NCI-H226 (cell line): ENCODE measurements around the gene TMEM108.
"Not testable (repeated sequence)": the region's sequence is repeated elsewhere in the genome, so short reads cannot be mapped to it uniquely, and the experiment has no call there.

Source experiments
- DNase-seq: peaks from one replicate; pipeline ENCODE4 v3.0.0-alpha.2; 2015

The TMEM108 gene

DNA sequence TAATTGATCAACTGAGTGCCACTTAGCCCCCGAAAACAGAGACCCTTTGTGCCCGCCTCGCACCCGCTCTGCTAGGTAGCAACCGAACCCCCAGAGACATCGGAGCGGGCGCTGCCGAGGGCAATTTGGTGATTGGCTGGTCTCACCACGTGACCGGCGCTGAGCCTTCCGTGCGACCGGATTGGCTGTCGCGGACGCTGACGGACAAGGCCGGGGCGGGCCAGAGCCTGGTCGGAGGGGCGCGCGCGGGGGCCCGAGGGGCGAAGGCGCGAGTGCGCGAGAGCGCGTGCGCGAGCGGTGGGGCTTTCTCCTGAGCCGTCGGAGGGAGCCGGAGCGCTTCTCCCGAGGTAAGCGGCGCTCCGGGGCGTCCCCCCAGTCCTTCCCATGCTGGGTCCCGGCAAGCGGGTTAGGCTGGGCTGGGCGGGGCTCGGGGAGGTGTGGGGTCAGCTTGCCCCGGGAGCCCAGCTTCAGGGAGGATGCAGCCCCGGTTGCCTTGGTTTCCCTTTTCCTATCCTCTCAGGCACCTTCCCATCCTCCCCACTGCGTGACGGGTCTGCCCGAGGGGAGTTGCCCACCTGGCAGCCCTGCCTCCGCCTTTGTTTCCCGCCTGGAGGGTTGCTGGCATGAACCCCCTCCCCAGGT, at the start of gene TMEM108:
Gene TMEM108 (plus strand): TSS at position 303 of the 642 bp plus-strand sequence.
- no peak for DNase-seq

DNA sequence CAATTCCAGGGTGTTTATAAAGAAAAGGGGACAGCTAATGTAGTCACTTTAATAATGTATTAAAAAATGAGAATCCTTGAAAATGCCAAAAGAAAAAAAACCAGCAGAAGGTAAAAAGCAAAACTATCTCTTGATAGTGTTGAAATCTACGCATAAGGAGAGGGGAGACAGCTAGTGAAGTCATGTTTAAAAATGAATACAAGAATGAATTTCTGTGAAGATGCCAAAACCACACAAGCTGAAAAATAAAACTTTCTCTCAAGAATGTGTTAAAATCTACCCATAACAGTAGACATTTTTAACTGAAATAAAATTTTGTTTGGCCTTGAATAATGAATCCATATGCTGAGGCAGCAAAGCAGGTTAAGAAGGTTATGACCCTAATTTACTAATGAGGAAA, 42.2 kb upstream of the TMEM108 start:
- DNase-seq = no peak

DNA sequence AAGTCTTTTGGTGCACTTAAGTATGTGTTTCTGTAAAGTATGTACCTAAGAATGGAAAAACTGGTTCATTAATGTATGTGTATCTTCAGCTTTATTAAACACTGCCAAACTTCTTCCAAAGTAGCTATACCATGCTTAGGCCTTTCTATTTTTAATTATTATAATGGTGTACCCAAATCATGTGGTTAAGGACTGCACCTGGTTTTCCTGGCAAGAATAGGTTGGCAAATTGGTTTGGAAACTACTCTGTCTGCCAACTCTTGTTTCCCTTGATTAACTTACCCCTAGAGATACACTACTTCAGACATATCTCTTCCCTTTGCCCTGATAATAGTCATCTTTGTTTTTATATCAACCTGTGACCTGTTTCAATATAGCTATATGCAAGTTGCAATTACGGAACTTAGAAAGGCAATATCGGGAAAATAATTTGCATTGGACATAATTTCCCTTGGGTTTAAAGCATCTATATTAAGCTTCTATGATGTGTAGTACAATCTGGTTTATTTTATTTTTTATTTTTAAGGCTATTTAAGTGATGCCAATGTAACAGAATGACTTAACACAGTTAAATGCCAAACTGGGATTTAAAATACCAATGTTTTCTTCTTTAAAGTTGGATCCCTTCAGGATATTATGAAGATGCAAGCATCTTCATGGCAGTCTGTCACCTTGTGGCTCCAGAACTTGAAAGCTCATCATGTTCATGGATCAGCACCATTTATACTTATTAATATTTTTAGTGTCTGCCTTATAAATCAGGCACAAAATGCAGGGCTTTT, 40.6 kb upstream of the TMEM108 start:
- no peak for DNase-seq

DNA sequence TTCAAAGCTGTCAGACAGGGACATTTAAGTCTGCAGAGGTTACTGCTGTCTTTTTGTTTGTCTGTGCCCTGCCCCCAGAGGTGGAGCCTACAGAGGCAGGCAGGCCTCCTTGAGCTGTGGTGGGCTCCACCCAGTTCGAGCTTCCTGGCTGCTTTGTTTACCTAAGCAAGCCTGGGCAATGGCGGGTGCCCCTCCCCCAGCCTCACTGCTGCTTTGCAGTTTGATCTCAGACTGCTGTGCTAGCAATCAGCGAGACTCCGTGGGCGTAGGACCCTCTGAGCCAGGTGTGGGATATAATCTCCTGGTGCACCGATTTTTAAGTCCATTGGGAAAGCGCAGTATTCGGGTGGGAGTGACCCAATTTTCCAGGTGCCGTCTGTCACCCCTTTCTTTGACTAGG, 33.2 kb upstream of the TMEM108 start:
- DNase-seq = not testable (repeated sequence)

DNA sequence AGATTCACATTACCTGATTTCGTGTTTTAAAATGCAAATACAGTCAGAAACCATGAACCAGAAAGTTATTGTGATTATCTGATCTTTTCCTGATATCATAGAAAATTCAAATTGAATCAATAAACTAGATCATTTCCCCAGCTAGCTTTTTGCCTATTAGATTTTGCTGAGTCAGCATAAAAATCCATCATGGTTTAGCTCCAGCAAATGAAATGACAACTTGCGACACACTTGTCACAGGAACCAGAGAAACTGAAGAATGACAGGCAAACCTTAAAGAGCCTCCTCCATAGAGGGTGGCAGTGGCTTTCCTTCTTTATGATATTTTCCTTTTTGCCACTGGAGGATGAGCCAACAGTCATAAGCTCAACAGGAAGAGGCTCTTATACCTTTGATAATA, 30.6 kb upstream of the TMEM108 start:
- DNase-seq = no peak

DNA sequence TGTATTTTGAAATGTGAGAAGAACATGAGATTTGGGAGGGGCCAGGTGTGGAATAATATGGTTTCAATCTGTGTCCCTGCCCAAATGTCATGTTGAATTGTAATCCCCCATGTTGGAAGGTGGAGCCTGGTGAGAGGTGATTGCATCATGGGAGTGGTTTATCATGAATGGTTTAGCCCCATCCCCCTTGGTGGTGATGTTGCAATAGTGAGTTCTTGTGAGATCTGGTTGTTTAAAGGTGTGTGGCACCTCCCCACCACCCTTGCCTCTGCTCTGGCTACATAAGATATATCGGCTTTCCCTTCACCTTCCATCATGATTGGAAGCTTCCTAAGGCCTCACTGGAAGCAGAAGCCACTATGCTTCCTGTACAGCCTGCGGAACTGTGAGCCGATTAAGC, 23.9 kb upstream of the TMEM108 start:
- DNase-seq = no peak

DNA sequence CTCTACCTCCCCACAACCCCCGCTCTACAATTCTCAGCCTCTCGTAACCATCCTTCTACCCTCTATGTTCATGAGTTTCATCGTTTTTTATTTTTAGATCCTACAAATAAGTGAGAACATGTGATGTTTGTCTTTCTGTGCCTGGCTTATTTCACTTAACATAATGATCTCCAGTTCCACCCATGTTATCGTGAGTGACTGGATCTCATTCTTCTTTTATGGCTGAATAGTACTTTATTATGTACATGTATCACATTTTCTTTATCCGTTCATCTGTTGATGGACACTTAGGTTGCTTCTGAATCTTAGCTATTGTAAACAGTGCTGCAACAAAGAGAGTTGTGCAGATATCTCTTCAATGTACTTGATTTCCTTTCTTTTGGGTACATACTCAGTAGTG, 22.6 kb upstream of the TMEM108 start:
- not testable (repeated sequence) for DNase-seq

DNA sequence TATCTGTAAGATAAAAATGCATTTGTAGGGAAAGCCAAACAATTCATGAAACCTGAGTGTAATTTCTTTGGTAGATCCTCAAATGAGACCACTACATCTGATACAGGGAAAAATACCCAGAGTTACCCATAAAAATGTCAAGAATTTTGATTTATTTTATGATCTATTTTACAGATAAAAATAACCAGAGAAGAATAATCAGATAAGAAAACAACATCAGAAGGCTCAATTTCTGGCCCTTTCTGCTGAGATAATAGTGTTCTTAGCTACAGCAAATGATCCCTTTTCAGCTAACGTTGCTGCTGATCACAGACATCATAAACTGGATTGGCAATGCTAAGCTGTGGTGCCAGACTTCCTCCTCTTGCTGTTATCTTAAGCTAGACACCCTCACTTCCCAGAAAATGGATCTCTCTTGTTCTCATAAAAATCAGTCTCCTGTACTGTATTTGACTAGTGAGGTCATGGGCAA, 21.3 kb upstream of the TMEM108 start:
- DNase-seq = no peak

DNA sequence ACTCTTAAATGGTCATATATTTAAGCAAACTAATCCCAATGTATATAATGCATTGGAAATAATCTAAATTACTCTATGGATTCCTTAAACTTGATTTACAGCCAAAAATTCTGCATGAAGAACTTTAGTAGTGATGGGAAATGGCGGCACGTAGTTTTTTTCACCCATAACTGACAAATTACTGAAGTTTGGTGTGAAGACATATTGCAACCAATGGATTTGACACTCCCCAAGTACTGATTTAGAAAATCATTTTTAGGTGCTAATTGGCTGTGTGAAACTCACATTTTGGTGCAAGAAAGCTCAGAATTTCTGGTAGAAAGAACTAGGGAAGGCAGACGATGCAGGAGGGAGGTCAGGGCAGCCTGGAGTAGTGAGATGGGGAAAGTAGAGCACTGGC, 19.3 kb upstream of the TMEM108 start:
- DNase-seq = no peak

DNA sequence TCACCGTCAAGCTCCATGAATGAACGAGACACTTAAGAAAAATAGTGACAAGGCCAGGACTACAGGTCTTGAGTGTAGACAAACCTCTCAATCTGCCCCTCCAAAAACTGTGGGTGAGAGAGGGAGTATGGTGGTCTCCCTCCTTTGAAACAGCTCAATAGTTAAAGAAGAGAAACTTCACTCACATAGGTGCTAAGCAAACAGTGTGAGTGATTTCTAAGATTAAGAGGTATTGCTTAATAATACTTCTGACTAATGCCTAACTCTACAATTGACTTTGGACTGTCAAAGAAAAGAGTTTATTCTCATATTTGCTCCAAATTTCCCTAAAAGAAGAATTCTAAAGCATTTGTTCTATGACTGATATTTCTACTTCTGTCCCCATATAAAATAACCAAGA, 17.0 kb upstream of the TMEM108 start:
- DNase-seq = no peak

DNA sequence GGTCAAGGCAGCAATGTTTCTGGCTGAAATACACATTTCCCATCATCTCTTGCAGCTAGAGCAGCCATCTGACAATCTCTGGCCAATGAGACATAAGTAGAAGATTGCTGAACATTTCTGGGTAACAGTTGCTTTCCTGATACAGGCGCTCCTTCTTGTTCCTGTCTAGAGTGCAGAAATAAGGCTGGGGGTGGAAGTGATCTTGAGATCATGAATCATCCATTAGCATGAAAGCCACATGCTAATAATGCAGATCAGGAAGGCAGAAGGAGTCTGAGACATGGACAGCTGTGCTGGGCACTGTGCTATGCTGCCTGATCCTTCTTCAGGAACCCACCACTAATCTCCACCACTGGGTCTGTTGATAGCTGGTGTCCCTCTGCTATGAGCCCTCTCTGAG, 14.8 kb upstream of the TMEM108 start:
- DNase-seq = no peak

DNA sequence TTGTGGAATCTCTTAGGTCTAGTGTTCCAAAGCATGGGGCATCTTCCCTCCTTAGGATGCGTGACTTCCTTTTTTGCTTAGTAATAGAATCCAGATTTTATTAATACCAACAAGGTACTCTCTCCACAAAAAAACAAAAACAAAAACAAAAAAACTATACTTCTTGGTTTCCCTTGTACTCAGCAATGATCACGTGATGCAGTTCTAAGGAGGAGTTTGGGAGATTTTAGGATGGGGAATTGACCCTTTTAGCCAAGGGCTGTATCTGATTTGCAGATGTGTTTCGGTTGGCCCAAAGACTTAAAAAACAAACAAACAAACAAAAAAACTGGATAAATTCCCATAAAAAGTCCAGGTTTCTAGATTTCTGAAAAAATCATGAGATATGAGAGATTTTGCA, 12.6 kb upstream of the TMEM108 start:
- no peak for DNase-seq

DNA sequence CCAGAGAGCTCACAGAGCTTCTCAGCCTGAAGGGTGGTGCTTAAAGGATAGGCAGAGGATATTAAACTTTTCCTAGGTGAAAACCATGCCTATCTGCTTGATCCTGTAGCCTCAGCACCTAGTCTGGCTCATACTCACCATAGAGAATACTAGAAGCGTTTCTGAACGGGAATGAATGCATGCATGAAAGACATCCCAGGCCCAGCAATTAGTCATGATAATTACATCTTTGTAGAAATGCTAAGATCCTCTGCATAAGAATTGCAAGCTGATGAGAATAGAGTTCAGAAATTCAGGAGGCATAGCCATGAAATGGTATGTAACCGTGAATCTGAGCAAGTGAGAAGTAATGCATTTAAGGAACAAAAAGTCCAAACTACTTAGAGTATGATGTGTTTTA, 5.9 kb upstream of the TMEM108 start:
- no peak for DNase-seq

DNA sequence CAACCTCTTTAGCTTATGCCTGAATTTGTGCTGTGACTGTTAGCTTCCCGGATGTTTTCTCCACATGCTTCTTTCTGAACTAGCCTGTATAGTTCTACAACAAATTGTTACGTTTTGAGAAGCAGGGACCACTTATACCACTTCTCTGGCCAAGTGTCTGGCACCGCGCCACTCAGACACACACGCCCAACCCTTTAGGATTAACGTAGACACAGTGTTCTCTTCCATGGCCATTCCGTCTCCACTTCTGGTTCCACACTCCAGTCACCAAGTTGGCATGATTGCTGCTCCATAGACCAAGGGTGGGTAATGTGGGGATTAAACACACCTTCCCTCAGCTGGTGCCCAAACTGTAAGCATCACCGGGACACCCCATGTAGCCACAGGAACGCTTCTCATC, 755 bp upstream of the TMEM108 start:
- DNase-seq = no peak

DNA sequence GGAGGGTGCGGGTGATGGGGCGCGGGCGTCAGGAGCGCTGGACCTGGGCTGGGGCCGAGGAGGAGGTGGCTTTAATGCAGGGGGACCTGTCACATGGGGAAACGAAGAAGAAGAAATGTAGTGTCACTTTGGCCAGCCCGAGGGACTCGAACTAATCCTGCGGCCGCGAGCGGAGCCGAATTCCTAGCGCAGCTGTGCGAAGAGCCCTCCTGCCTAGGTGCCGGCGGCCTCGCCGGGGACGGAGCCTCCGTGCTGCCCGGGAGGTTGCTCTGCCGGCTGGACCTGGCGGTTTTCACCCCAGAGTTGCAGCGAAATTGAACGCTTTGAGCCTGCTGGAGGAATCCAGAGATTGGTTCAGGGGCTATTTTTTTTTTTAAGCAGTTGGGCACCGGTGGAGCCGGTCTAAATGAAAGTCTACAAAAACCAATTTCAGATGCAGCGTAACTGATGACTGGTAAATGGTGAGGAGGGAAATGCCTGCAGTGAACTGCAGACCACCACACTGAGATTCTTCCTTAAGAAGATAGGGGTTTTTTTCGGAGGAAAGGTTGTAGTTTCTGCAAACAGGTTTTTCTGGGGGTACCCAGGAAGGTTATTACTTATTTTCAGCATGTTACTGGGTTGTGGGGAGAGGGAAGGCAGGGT, 662 bp downstream of the TMEM108 start:
- DNase-seq = no peak

DNA sequence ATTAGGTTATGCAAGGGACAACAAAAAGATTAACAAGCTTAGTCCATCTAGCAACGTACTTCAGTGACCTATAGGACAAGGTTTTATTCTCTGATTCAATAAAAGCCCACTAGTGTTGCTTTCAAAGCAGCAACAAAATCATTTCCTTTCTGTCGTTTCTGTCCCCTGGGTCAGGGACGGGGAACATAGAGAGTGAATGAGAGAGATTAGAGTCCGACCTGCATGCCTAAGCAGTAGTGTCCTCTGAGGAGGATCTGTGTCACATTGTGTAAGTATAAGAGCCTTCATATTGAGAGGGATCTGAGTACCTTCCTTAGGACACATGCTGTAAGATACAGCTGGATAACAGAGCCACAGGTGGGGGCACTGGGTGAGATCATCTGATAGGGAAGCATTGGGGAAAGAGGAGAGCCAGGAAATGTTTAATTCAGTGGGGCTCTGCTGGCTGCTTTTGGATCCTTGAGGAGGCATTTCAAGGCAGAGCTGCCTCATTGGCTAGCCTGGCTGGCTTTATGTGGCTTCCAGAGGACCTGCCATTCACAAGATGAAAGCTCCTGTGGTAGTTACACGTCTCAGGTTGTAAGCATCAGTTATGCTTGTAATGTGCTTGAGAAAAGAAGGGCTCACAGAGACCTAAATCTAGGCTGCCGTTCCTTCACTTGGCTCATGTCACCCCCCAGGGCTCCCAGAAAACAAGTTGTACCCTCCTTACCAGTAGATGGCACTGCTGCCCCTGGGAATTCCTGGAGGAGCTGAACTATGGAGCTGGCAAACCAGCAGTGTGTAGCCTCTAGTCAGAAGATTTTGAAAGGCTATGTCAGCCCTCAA, 2.7 kb downstream of the TMEM108 start:
- DNase-seq = peak; percentile 29

DNA sequence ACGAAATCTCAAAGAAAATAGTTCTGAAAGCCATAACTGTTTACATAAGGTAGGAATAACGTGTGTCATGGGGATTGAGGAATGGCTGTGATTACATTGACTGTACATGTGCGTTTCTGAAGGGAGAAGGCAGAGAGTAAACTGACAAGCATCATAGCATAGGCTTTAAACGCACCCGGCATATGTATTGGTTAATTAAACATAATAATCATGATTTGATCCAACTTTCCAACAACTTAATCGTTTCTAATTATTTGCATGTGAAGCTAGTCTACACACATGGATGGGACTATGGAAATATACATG, 3.3 kb downstream of the TMEM108 start:
- no peak for DNase-seq

DNA sequence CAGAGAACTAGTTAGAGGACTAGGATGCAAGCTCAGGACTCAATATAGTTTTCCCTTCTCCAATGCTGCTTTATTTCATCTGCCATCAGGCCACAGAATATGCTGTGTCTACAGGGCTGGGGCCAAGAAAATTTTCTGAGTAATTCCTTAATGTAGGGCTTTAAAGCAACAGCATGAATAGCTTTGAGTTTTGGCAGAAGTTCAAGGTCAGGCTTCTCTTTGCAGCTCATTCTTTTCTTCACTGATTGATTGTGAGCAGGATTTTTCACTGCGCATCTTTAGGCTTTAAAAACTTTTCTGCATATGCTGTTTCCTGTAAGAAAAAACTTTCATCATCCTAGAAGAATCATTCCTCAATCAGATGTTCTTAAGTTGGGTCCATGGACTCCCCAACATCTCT, 4.6 kb downstream of the TMEM108 start:
- no peak for DNase-seq

DNA sequence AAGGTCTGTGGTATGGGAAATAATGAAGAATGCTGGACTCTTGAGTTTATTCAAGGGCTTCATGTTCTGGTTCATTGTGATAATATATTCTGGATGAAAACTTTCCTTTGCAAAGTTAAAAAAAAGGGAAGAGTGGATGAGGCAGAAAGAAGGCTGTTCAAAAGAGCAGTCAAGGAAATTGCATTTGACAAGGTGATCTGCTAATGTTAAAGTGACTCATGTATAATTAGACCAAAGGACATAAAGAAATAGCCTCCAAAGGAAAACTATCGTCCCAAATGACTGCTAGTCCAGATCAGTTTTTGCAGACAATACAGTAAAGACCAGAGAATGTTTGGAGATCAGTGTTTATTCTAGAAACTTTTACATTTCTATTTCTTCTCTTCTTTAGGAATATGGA, 9.8 kb downstream of the TMEM108 start:
- DNase-seq = no peak

DNA sequence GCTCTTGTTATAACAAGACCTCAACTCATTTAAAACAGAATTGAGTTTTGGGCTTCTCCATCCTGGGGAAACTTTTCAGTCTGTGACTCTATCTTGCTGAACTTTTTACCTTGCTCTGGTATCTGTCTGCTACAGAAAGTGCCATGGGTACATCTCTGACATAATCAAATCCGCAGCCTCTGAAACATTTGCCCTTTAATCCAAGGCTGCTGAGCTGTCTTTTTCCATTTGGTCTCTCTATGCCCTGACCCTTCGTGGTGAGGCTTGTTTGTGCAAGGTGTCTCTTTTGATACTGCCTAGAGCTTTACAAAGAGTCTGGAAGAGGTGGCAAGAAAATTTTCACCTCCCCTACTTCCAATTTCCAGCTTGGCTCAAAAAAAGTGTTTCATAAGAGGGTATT, 11.3 kb downstream of the TMEM108 start:
- no peak for DNase-seq

DNA sequence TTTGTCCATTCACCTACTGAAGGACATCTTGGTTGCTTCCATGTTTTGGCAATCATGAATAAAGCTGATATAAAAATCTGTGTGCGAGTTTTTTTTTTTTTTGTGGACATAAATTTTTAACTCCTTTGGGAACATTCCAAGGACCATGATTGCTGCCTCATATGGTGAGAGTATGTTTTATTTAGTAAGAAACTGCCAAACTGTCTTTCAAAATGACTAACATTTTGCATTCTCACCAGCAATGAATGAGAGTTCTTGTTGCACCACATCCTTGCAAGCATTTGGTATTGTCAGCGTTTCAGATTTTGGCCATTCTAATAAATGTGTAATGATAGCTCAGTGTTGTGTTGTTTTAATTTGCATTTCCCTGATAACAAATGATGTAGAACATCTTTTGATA, 12.7 kb downstream of the TMEM108 start:
- DNase-seq = no peak

DNA sequence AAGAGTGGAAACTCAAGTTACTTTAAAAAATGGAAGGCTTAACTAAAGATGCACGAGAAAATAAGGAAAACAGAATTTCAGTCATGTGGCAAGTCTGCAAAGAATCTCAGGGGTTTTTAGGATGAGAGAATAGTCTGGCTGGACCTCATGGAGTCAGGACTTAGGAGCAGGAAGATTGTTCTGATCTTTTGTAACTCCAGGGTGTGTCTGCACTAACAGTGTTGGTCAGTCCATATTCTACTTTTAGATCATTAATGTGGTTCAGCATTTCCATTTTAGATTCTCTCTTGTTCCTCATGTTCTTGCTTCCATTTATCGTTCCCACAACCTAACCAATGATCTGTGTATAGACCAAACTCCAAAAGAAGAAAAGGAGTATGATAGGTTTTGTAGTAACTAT, 15.3 kb downstream of the TMEM108 start:
- no peak for DNase-seq

DNA sequence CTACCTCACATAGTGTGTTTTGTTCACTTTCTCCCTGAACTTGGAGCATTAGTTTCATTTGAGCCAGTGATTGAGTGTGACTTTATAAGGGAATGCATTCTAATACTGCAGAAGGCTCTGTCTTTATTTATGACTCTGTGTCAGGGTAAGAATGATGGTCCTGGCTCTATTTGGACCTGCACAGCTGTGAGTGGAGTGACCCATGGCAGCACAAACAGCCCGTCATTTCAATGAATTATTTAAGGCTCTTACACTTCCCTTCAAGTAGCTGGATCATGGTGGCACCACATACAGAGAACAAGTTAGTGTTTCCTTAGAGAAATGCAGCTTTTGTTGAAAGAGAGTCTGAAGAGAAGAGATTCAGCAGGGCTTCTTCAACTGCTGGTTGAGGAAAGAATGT, 16.4 kb downstream of the TMEM108 start:
- DNase-seq = no peak

DNA sequence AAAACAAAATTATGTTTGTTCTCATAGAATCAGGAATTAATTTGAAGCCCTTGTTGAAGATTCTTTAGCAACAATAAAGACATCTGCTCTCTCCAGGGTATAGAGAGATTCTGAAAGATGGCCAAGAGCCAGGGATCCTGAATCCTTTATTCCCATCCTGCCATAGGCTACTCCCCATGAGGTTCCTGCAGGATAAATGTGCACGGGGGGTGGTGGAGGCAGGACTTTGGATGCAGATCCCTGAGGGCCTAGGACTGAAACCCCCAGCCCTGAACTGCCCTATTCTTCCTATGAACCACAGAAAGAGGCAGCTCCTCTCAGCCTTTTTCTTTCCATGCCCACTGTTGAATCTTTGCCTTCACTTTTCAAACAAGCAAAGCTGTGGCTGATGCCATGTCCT, 17.1 kb downstream of the TMEM108 start:
- no peak for DNase-seq
